KMS-11 (cell line): ENCODE results near the gene CD151.

Experiments used
- H2AFZ ChIP-seq: fragments of 200-600 bp; sonication (generic); 2 replicates; pipeline ENCODE4 v1.6.1; 2016; ENCODE audit warnings: antibody characterized with exemption, mixed run types, low read depth
- H3K27ac ChIP-seq: fragments of 200-600 bp; sonication (generic); 2 replicates; pipeline ENCODE4 v1.6.1; 2016; ENCODE audit warnings: mild to moderate bottlenecking, mixed run types
- H3K27me3 ChIP-seq: fragments of 200-600 bp; sonication (generic); 2 replicates; pipeline ENCODE4 v1.6.1; 2017; ENCODE audit warnings: mild to moderate bottlenecking, low read depth, mixed run types, moderate library complexity; ENCODE audit not compliant: insufficient read depth
- H3K36me3 ChIP-seq: fragments of 200-600 bp; sonication (generic); 2 replicates; pipeline ENCODE4 v1.6.1; 2017; ENCODE audit warnings: mild to moderate bottlenecking, mixed run types; ENCODE audit not compliant: insufficient read depth
- H3K4me1 ChIP-seq: fragments of 200-600 bp; sonication (generic); 2 replicates; pipeline ENCODE4 v1.6.1; 2016; ENCODE audit warnings: mild to moderate bottlenecking, low read depth, mixed run types; ENCODE audit not compliant: poor library complexity, severe bottlenecking
- H3K4me2 ChIP-seq: fragments of 200-600 bp; sonication (generic); 2 replicates; pipeline ENCODE4 v1.7.0; 2016; ENCODE audit warnings: mild to moderate bottlenecking, mixed run types
- H3K4me3 ChIP-seq: fragments of 200-600 bp; sonication (generic); IDR thresholded peaks from 2 replicates; pipeline ENCODE4 v1.6.1; 2017; ENCODE audit warnings: low read depth, low read length, mixed read lengths; ENCODE audit not compliant: insufficient read depth
- H3K79me2 ChIP-seq: fragments of 200-600 bp; sonication (generic); 2 replicates; pipeline ENCODE4 v1.6.1; 2016; ENCODE audit warnings: low read depth, mixed run types; ENCODE audit not compliant: insufficient read depth
- H3K9ac ChIP-seq: fragments of 200-600 bp; sonication (generic); 2 replicates; pipeline ENCODE4 v1.6.1; 2016; ENCODE audit warnings: mild to moderate bottlenecking, mixed run types
- H4K20me1 ChIP-seq: fragments of 200-600 bp; sonication (generic); 2 replicates; pipeline ENCODE4 v1.6.1; 2016; ENCODE audit warnings: mild to moderate bottlenecking, mixed run types; ENCODE audit not compliant: insufficient read depth
- TF ChIP-seq, protein P1 (sequence below): fragments of 200-600 bp; sonication (generic); conservative IDR thresholded peaks from 2 replicates; pipeline ENCODE4 v1.6.1; 2017; ENCODE audit warnings: low read depth, mild to moderate bottlenecking, antibody characterized with exemption, low read length, moderate library complexity, mixed read lengths

CD151 gene

GRCh38 chr11:865462-866430 lies 33.0 kb downstream of the CD151 start:
- no peaks in the 10 kb centered on the region for H4K20me1 ChIP-seq
- no peak overlapping the region for H3K4me3 ChIP-seq
- no peak overlapping the region for H3K27ac ChIP-seq
- H3K27me3 ChIP-seq: peaks cover 4% of the 10 kb centered on the region; the same call in 1 of the 2 replicates
- no peak overlapping the region for H3K4me2 ChIP-seq
- TF ChIP-seq, protein P1, sequence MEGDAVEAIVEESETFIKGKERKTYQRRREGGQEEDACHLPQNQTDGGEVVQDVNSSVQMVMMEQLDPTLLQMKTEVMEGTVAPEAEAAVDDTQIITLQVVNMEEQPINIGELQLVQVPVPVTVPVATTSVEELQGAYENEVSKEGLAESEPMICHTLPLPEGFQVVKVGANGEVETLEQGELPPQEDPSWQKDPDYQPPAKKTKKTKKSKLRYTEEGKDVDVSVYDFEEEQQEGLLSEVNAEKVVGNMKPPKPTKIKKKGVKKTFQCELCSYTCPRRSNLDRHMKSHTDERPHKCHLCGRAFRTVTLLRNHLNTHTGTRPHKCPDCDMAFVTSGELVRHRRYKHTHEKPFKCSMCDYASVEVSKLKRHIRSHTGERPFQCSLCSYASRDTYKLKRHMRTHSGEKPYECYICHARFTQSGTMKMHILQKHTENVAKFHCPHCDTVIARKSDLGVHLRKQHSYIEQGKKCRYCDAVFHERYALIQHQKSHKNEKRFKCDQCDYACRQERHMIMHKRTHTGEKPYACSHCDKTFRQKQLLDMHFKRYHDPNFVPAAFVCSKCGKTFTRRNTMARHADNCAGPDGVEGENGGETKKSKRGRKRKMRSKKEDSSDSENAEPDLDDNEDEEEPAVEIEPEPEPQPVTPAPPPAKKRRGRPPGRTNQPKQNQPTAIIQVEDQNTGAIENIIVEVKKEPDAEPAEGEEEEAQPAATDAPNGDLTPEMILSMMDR: no peak
- no peak overlapping the region for H3K9ac ChIP-seq
- H3K79me2 ChIP-seq: no peaks in the 10 kb centered on the region
- H3K36me3 ChIP-seq: no peaks in the 10 kb centered on the region
- peaks cover 6% of the 10 kb centered on the region for H3K4me1 ChIP-seq
- H2AFZ ChIP-seq: no peak overlapping the region

GRCh38 chr11:866481-866880 lies 33.7 kb downstream of the CD151 start:
- Histone ChIP-seq H3K9ac (no peak overlapping the region), H3K4me1 (no peaks in the 10 kb centered on the region), H4K20me1 (no peaks in the 10 kb centered on the region), H3K79me2 (no peaks in the 10 kb centered on the region), H3K27ac (no peak overlapping the region), H2AFZ (no peak overlapping the region), H3K36me3 (no peaks in the 10 kb centered on the region), H3K27me3 (peaks cover 4% of the 10 kb centered on the region; the same call in 1 of the 2 replicates), H3K4me3 (no peak overlapping the region), H3K4me2 (no peak overlapping the region)
- TF ChIP-seq, protein P1: no peak

DNA sequence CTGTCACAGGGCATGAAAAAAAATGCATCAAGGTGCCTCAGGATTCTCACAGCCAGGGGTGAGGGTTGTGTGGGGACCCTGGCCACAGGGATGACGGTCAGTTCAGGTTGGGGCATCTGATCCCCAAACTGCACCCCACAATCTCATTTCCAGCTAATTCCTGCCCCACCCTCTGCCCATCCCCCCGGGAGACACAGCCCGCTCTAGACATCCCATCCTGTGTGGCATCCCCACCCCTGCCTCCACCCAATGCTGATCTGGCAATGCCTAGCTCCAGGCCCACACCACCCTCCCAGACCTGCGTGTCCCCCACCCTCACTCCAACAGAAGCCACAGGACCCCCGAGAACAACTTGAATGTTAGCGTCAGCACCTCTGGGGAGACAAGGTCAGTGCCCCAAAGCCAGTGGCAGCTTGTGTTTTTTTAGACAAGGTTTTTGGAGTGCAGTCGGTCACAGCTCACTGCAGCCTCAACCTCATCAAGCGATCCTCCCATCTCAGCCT lies 35.2 kb downstream of the CD151 start:
- Histone ChIP-seq H3K79me2 (no peaks in the 10 kb centered on the region), H3K9ac (no peak overlapping the region), H2AFZ (no peak overlapping the region), H3K4me2 (no peak overlapping the region), H3K4me1 (no peaks in the 10 kb centered on the region), H3K4me3 (no peak overlapping the region), H3K27me3 (no peaks in the 10 kb centered on the region), H4K20me1 (no peaks in the 10 kb centered on the region), H3K36me3 (no peaks in the 10 kb centered on the region), H3K27ac (no peak overlapping the region)
- TF ChIP-seq, protein P1: no peak

DNA sequence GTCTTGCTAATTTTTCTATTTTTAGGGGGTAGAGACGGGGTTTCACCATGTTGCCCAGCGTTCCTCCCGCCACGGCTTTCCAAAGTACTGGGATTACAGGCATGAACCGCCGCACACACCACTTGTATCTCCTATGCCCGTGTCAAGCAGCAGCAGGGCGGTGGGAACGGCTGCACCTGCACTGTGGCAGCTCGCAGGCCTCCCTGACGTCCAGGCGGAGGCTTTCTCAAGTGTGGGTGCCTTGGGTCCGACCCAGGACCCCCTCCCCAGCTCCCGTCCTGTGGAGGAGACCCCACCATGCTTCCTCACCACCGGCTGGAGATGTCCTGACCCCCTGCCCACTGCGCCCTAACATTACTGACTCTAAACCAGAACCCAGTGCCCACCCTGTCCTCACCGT lies 35.6 kb downstream of the CD151 start:
- Histone ChIP-seq H3K79me2 (no peaks in the 10 kb centered on the region), H3K27ac (no peak overlapping the region), H2AFZ (no peak overlapping the region), H3K4me3 (no peak overlapping the region), H3K4me1 (no peaks in the 10 kb centered on the region), H3K4me2 (no peak overlapping the region), H4K20me1 (no peaks in the 10 kb centered on the region), H3K36me3 (no peaks in the 10 kb centered on the region), H3K9ac (no peak overlapping the region), H3K27me3 (no peaks in the 10 kb centered on the region)
- TF ChIP-seq, protein P1: no peak
